ENCODE results near the gene HSPA12B. TPM values are rescaled to one million over a fixed set of nuclear protein-coding genes. Genes with fewer than 3 reads are reported as not detected.
A peak's percentile ranks its signal among the peaks of the same experiment; 100 is the strongest.

HSPA12B gene
- total and polyA plus RNA-seq, 2 of the 13 experiments (the other 11 are each of a cell fraction or from before 2014, with no cell fraction given): 0.01 TPM; not detected in 1

GRCh38 chr20:3768342-3769130, 36.1 kb downstream of the HSPA12B start (continued):
- TF ChIP-seq NCOR1 (IDR thresholded peaks at IDR 0.05; ENCODE audit: borderline replicate concordance, low read length): no peak
- TF ChIP-seq ZNF230 (CRISPR knock-in tag; IDR thresholded peaks at IDR 0.05): peak; percentile 90; the same call in 1 of the 2 replicates
- no peak for TF ChIP-seq ZNF652 (CRISPR knock-in tag; IDR thresholded peaks at IDR 0.05; ENCODE audit: borderline replicate concordance, low read depth)
- TF ChIP-seq, protein P1, sequence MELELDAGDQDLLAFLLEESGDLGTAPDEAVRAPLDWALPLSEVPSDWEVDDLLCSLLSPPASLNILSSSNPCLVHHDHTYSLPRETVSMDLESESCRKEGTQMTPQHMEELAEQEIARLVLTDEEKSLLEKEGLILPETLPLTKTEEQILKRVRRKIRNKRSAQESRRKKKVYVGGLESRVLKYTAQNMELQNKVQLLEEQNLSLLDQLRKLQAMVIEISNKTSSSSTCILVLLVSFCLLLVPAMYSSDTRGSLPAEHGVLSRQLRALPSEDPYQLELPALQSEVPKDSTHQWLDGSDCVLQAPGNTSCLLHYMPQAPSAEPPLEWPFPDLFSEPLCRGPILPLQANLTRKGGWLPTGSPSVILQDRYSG (CRISPR knock-in tag; IDR thresholded peaks at IDR 0.05): 0 out of 2 replicates have a peak, but pooled peaks have one; percentile 57
- peak; percentile 84; the same call in 1 of the 2 replicates for TF ChIP-seq GLI4 (CRISPR knock-in tag; IDR thresholded peaks at IDR 0.05; ENCODE audit: borderline replicate concordance)
- peak; percentile 52; the same call in 1 of the 2 replicates for TF ChIP-seq ZBTB38 (CRISPR knock-in tag; IDR thresholded peaks at IDR 0.05)
- no peak for TF ChIP-seq ZNF75D (CRISPR knock-in tag; IDR thresholded peaks at IDR 0.05; ENCODE audit: borderline replicate concordance)
- peak; percentile 12; the same call in 1 of the 2 replicates for TF ChIP-seq ZNF773 (CRISPR knock-in tag; IDR thresholded peaks at IDR 0.05; ENCODE audit: borderline replicate concordance)
- no peak for TF ChIP-seq SNRNP70 (IDR thresholded peaks at IDR 0.05; ENCODE audit: low read depth, low read length)
- 0 out of 2 replicates have a peak, but pooled peaks have one; percentile 55 for TF ChIP-seq MYNN (CRISPR knock-in tag; IDR thresholded peaks at IDR 0.05; ENCODE audit: low read depth)
- peak; percentile 66 for TF ChIP-seq HDAC1 (CRISPR knock-in tag; IDR thresholded peaks at IDR 0.05)
- TF ChIP-seq ZNF772 (CRISPR knock-in tag; IDR thresholded peaks at IDR 0.05): no peak
- peak; percentile 60; the same call in 1 of the 2 replicates for TF ChIP-seq FOSL2 (CRISPR knock-in tag; IDR thresholded peaks at IDR 0.05)
- TF ChIP-seq ZNF501 (CRISPR knock-in tag; IDR thresholded peaks at IDR 0.05): peak; percentile 51; the same call in 1 of the 2 replicates
- TF ChIP-seq TEAD3 (CRISPR knock-in tag; optimal IDR thresholded peaks at IDR 0.05; ENCODE audit: borderline replicate concordance): no peak
- TF ChIP-seq THAP11 (CRISPR knock-in tag; IDR thresholded peaks at IDR 0.05): no peak
- TF ChIP-seq PCBP1 (IDR thresholded peaks at IDR 0.05; ENCODE audit: borderline replicate concordance, low read depth, low read length): 0 out of 2 replicates have a peak, but pooled peaks have one; percentile 35
- peak; percentile 24; the same call in 1 of the 2 replicates for TF ChIP-seq MIXL1 (CRISPR knock-in tag; IDR thresholded peaks at IDR 0.05)
- TF ChIP-seq ZKSCAN8 (CRISPR knock-in tag; IDR thresholded peaks at IDR 0.05; ENCODE audit: borderline replicate concordance): 0 out of 2 replicates have a peak, but pooled peaks have one; percentile 1
- TF ChIP-seq THAP9 (CRISPR knock-in tag; IDR thresholded peaks at IDR 0.05; ENCODE audit: borderline replicate concordance): peak; percentile 77
- TF ChIP-seq, protein P2, sequence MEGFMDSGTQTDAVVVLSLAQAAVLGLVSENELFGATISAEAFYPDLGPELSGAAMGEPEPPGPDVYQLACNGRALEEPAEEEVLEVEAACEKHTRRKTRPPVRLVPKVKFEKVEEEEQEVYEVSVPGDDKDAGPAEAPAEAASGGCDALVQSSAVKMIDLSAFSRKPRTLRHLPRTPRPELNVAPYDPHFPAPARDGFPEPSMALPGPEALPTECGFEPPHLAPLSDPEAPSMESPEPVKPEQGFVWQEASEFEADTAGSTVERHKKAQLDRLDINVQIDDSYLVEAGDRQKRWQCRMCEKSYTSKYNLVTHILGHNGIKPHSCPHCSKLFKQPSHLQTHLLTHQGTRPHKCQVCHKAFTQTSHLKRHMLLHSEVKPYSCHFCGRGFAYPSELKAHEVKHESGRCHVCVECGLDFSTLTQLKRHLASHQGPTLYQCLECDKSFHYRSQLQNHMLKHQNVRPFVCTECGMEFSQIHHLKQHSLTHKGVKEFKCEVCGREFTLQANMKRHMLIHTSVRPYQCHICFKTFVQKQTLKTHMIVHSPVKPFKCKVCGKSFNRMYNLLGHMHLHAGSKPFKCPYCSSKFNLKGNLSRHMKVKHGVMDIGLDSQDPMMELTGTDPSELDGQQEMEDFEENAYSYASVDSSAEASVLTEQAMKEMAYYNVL (CRISPR knock-in tag; IDR thresholded peaks at IDR 0.05; ENCODE audit: borderline replicate concordance): no peak
- TF ChIP-seq NCOA1 (CRISPR knock-in tag; IDR thresholded peaks at IDR 0.05): 0 out of 2 replicates have a peak, but pooled peaks have one; percentile 20
- TF ChIP-seq CC2D1A (CRISPR knock-in tag; IDR thresholded peaks at IDR 0.05): peak; percentile 96; the same call in 1 of the 2 replicates
- peak; percentile 49; the same call in 1 of the 2 replicates for TF ChIP-seq ZBTB7B (CRISPR knock-in tag; IDR thresholded peaks at IDR 0.05)
- TF ChIP-seq NFKB2 (CRISPR knock-in tag; IDR thresholded peaks at IDR 0.05; ENCODE audit: borderline replicate concordance): peak; percentile 49; the same call in 1 of the 2 replicates

Data from HepG2 (cell line).